H9 (cell line): ENCODE results near the gene CREB5. TPM values are rescaled to one million over a fixed set of nuclear protein-coding genes. Genes with fewer than 3 reads are reported as not detected.

Source experiments
- DNase-seq: peaks from one replicate; pipeline ENCODE4 v3.0.0-alpha.2; 2017
- H2AFZ ChIP-seq: one replicate; pipeline ENCODE4 v1.6.1; 2013; ENCODE audit warnings: mild to moderate bottlenecking, low read length, control low read depth, moderate library complexity
- H2AK5ac ChIP-seq: 2 replicates; pipeline ENCODE4 v1.6.1; 2013; ENCODE audit warnings: low read length, control low read depth, mixed read lengths; ENCODE audit not compliant: insufficient read length
- H2BK120ac ChIP-seq: one replicate; pipeline ENCODE4 v1.6.1; 2013; ENCODE audit warnings: low read depth, mild to moderate bottlenecking, low read length, control low read depth, inconsistent platforms; ENCODE audit not compliant: poor library complexity, severe bottlenecking
- H2BK12ac ChIP-seq: 2 replicates; pipeline ENCODE4 v1.6.1; 2013; ENCODE audit warnings: low read length, control low read depth, mixed read lengths, low read depth; ENCODE audit not compliant: insufficient read length
- H2BK15ac ChIP-seq: 2 replicates; pipeline ENCODE4 v1.6.1; 2013; ENCODE audit warnings: low read depth, low read length, control low read depth
- H2BK20ac ChIP-seq: one replicate; pipeline ENCODE4 v1.6.1; 2013; ENCODE audit warnings: low read depth, mild to moderate bottlenecking, low read length, control low read depth, inconsistent platforms; ENCODE audit not compliant: poor library complexity, severe bottlenecking
- H2BK5ac ChIP-seq: 2 replicates; pipeline ENCODE4 v1.6.1; 2013; ENCODE audit warnings: low read length, control low read depth, mixed read lengths; ENCODE audit not compliant: insufficient read length
- H3K14ac ChIP-seq: 2 replicates; pipeline ENCODE4 v1.6.1; 2013; ENCODE audit warnings: low read length, control low read depth; ENCODE audit not compliant: insufficient read depth
- H3K18ac ChIP-seq: 2 replicates; pipeline ENCODE4 v1.6.1; 2013; ENCODE audit warnings: low read depth, mild to moderate bottlenecking, mixed read lengths, low read length, control low read depth; ENCODE audit not compliant: insufficient read length
- H3K23ac ChIP-seq: 2 replicates; pipeline ENCODE4 v1.6.1; 2013; ENCODE audit warnings: low read length, control low read depth, mixed read lengths, low read depth; ENCODE audit not compliant: insufficient read length
- H3K23me2 ChIP-seq: 2 replicates; pipeline ENCODE4 v1.6.1; 2013; ENCODE audit warnings: low read depth, mild to moderate bottlenecking, mixed read lengths, low read length, control low read depth; ENCODE audit not compliant: insufficient read length, poor library complexity, severe bottlenecking
- H3K27ac ChIP-seq: 2 replicates; pipeline ENCODE4 v1.5.1; 2013; ENCODE audit warnings: low read length, control low read depth, mixed read lengths, low read depth; ENCODE audit not compliant: insufficient read length
- H3K27me3 ChIP-seq: 2 replicates; pipeline ENCODE4 v1.6.1; 2013; ENCODE audit warnings: low read length, control low read depth, inconsistent platforms; ENCODE audit not compliant: insufficient read depth
- H3K4ac ChIP-seq: 2 replicates; pipeline ENCODE4 v1.6.1; 2013; ENCODE audit warnings: low read depth, mild to moderate bottlenecking, control low read depth, inconsistent platforms, low read length, moderate library complexity
- H3K4me1 ChIP-seq: 2 replicates; pipeline ENCODE4 v1.6.1; 2013; ENCODE audit warnings: low read length, control low read depth, inconsistent platforms; ENCODE audit not compliant: insufficient read depth
- H3K4me2 ChIP-seq: 2 replicates; pipeline ENCODE4 v1.6.1; 2013; ENCODE audit warnings: low read length, control low read depth, mixed read lengths; ENCODE audit not compliant: insufficient read length, insufficient read depth
- H3K56ac ChIP-seq: 2 replicates; pipeline ENCODE4 v1.6.1; 2013; ENCODE audit warnings: low read depth, mild to moderate bottlenecking, mixed read lengths, low read length, control low read depth; ENCODE audit not compliant: insufficient read length
- H3K79me1 ChIP-seq: 2 replicates; pipeline ENCODE4 v1.6.1; 2013; ENCODE audit warnings: low read depth, mild to moderate bottlenecking, moderate library complexity, low read length, control low read depth, inconsistent platforms; ENCODE audit not compliant: insufficient read depth, poor library complexity, severe bottlenecking
- H3K79me2 ChIP-seq: 2 replicates; pipeline ENCODE4 v1.6.1; 2013; ENCODE audit warnings: low read length, control low read depth, inconsistent platforms; ENCODE audit not compliant: insufficient read depth
- H3K9ac ChIP-seq: 2 replicates; pipeline ENCODE4 v1.6.1; 2013; ENCODE audit warnings: low read length, control low read depth, mixed read lengths; ENCODE audit not compliant: insufficient read length; ENCODE audit errors: extremely low read depth
- H3K9me3 ChIP-seq: one replicate; pipeline ENCODE4 v1.6.1; 2013; ENCODE audit warnings: low read depth, low read length, inconsistent platforms; ENCODE audit not compliant: control insufficient read depth
- H3T11ph ChIP-seq: one replicate; pipeline ENCODE4 v1.6.1; 2013; ENCODE audit warnings: mild to moderate bottlenecking, low read length, control low read depth, inconsistent platforms
- H4K20me1 ChIP-seq: one replicate; pipeline ENCODE4 v1.6.1; 2013; ENCODE audit not compliant: control insufficient read depth, insufficient read length, insufficient read depth
- H4K5ac ChIP-seq: 2 replicates; pipeline ENCODE4 v1.6.1; 2013; ENCODE audit warnings: low read depth, mild to moderate bottlenecking, mixed read lengths, low read length, control low read depth; ENCODE audit not compliant: insufficient read length
- H4K8ac ChIP-seq: replicated peaks from 2 replicates; pipeline ENCODE4 v1.6.1; 2013; ENCODE audit warnings: low read length, control low read depth, mixed read lengths, low read depth; ENCODE audit not compliant: insufficient read length
- H4K91ac ChIP-seq: 2 replicates; pipeline ENCODE4 v1.6.1; 2013; ENCODE audit warnings: low read depth, mild to moderate bottlenecking, moderate library complexity, mixed read lengths, low read length, control low read depth; ENCODE audit not compliant: insufficient read length
- H3K27ac Mint-ChIP-seq, 3 experiments: 2 replicates in 2 of 3; 3 replicates in 1 of 3; pipeline ENCODE4 v1.8.0; 2020 to 2021; ENCODE audit warnings: mixed read lengths in 3 of 3, mild to moderate bottlenecking in 1 of 3, moderate library complexity in 1 of 3
- H3K27me3 Mint-ChIP-seq: 2 replicates; pipeline ENCODE4 v1.8.0; 2021; ENCODE audit warnings: low read depth, mild to moderate bottlenecking, moderate library complexity, mixed read lengths
- H3K36me3 Mint-ChIP-seq, 3 experiments: 2 replicates in 2 of 3; 3 replicates in 1 of 3; pipeline ENCODE4 v1.8.0; 2020 to 2021; ENCODE audit warnings: low read depth in 3 of 3, mixed read lengths in 3 of 3; ENCODE audit not compliant: insufficient read depth in 1 of 3
- H3K4me1 Mint-ChIP-seq, 2 experiments: 2 replicates each; pipeline ENCODE4 v1.8.0; 2020; ENCODE audit warnings: mixed read lengths in 2 of 2
- H3K4me3 Mint-ChIP-seq, 2 experiments: 2 replicates in 1 of 2; 3 replicates in 1 of 2; pipeline ENCODE4 v1.8.0; 2020 to 2021; ENCODE audit warnings: mild to moderate bottlenecking in 2 of 2, mixed read lengths in 2 of 2, moderate library complexity in 1 of 2
- H3K9me3 Mint-ChIP-seq, 2 experiments: 2 replicates in 1 of 2; 3 replicates in 1 of 2; pipeline ENCODE4 v1.8.0; 2020; ENCODE audit warnings: mild to moderate bottlenecking in 2 of 2, mixed read lengths in 2 of 2, moderate library complexity in 1 of 2
- CTCF ChIP-seq: fragments of 200-600 bp; sonication (generic); conservative IDR thresholded peaks from 3 replicates; pipeline ENCODE4 v1.8.0; 2021; ENCODE audit warnings: antibody characterized with exemption, mild to moderate bottlenecking
- WGBS: extraction: QIAGEN DNeasy Blood & Tissue Kit; methylation state at CpG from one replicate; pipeline ENCODE4 v1.1.7; 2013; ENCODE audit warnings: missing lambda C conversion rate, low lambda C conversion rate, mixed read lengths; ENCODE audit not compliant: insufficient read length; ENCODE audit errors: extremely low coverage; 5-methylcytosine and 5-hydroxymethylcytosine counted together
- total RNA-seq: library from RNA; stranded (reverse); gene quantifications from 2 replicates; pipeline ENCODE4 v1.2.1, GENCODE V29; 2021

Gene CREB5
- total RNA-seq, 1 experiment from 2014 or later: 4.0 TPM

DNA sequence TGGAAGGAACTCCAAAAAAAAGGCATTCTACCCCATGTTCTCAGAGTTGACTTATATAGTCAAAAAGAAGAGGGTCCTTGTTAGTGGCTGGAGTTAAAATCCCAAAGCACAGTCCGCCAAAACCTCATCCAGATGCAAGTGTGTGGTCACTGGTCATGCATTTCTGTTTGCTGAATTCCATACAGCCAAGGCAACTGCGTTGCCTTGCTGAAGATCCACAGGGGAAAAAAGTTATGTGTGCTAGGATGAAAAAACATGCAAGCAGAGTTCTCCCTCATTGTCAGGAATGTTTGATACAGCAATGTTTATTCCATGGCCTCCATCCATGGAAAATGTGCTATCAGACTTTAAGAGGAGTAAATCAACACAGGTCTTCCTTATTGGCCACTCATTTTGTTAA, 213.1 kb downstream of the CREB5 start:
- Mint-ChIP-seq H3K36me3 (no peaks in the 10 kb centered on the region), H3K27ac (no peak overlapping the region), H3K4me1 (peaks cover 12 to 18% of the 10 kb centered on the region in 2 experiments), H3K4me3 (no peak overlapping the region), H3K27me3 (peaks cover 2% of the 10 kb centered on the region; the same call in 1 of the 2 replicates), H3K9me3 (no peaks in the 10 kb centered on the region)
- Histone ChIP-seq H3K4me2 (no peak overlapping the region), H3K27ac (no peak overlapping the region), H3K23ac (no peak overlapping the region), H3K27me3 (no peaks in the 10 kb centered on the region), H3K14ac (no peak overlapping the region), H2BK120ac (no peak overlapping the region), H4K8ac (no peak overlapping the region), H2BK15ac (no peak overlapping the region), H2BK5ac (no peak overlapping the region), H3K9me3 (no peaks in the 10 kb centered on the region), H3K23me2 (no peaks in the 10 kb centered on the region), H3K18ac (no peak overlapping the region), H3K4ac (no peak overlapping the region), H3K79me2 (no peaks in the 10 kb centered on the region), H3K56ac (no peak overlapping the region), H2AK5ac (no peak overlapping the region), H4K20me1 (no peaks in the 10 kb centered on the region), H2BK12ac (no peak overlapping the region), H3K4me1 (no peaks in the 10 kb centered on the region), H2AFZ (no peak overlapping the region), H3K79me1 (no peaks in the 10 kb centered on the region), H3T11ph (no peak overlapping the region), H3K9ac (no peak overlapping the region), H2BK20ac (no peak overlapping the region), H4K5ac (no peak overlapping the region), H4K91ac (no peak overlapping the region)
- WGBS: no CpG with 5 or more reads among the region's 2 CpGs
- DNase-seq: no peak
- no peak for TF ChIP-seq CTCF
